Spleen (tissue), 7 donors: ENCODE data around the gene ARHGAP11B.
"Not testable (repeated sequence)": the region's sequence is repeated elsewhere in the genome, so short reads cannot be mapped to it uniquely, and the experiment has no call there.

Experiments
- POLR2A ChIP-seq, 3 donors: fragments of 450-650 bp; IDR thresholded peaks; one replicate each; pipeline ENCODE4 v1.5.1; 2017; ENCODE audit warnings: antibody characterized with exemption in 3 of 3, mild to moderate bottlenecking in 1 of 3
- POLR2AphosphoS5 ChIP-seq, 3 donors: sonication (generic); formaldehyde crosslinking; IDR thresholded peaks; one replicate each; pipeline ENCODE4 v1.5.1; 2017; ENCODE audit warnings: antibody characterized with exemption in 3 of 3
- TF ChIP-seq, protein P1 (sequence below), 11 experiments: fragments of 200-600 bp in 7 of 11; fragments of 450-650 bp in 4 of 11; sonication (generic) in 4 of 11; IDR thresholded peaks in 8 of 11; conservative IDR thresholded peaks in 3 of 11; 1 replicate in 7 of 11; 2 replicates in 4 of 11; pipeline versions ENCODE4 v1.4.0 to v1.8.0; 2016 to 2021; ENCODE audit warnings: antibody characterized with exemption in 11 of 11, inconsistent platforms in 4 of 11, mild to moderate bottlenecking in 1 of 11
- donor health status: DM: no; HTN: no; CAD: no; lungs with moderate emphysema.
- donor health status: DM: no; HTN: no; CAD: no.
- donor health status: DM: no; HTN: no; CAD: no.

DNA sequence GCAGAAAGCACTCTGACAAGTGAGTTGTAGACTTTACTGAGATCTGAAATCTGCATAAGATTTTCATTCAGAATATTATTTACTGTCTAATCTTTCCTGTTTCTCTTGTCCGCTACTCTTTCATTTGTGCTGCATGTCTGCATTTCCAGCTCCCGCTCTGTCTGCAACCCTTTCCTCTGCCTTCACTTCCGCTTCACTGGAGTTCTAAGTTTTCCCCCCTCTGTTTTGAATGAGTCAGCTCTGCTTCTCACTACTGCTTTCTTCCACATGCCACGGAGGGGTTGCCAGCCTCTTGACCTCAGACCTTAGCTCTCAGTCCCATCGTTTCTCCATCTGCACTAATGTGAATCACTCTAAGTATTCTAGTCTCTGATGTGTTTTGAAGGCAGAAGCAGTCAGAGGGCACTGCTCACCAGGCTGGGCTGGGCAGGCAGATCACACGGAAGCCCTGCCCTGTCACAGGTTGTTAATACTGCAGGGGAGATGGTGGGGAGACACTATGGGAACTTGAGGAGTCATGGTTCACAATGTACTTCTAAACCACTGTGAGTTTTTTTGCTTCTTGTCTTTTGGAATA is 46.4 kb upstream of the ARHGAP11B start:
- not testable (repeated sequence) for TF ChIP-seq POLR2A, POLR2AphosphoS5 (IDR thresholded peaks at IDR 0.05)
- TF ChIP-seq, protein P1, sequence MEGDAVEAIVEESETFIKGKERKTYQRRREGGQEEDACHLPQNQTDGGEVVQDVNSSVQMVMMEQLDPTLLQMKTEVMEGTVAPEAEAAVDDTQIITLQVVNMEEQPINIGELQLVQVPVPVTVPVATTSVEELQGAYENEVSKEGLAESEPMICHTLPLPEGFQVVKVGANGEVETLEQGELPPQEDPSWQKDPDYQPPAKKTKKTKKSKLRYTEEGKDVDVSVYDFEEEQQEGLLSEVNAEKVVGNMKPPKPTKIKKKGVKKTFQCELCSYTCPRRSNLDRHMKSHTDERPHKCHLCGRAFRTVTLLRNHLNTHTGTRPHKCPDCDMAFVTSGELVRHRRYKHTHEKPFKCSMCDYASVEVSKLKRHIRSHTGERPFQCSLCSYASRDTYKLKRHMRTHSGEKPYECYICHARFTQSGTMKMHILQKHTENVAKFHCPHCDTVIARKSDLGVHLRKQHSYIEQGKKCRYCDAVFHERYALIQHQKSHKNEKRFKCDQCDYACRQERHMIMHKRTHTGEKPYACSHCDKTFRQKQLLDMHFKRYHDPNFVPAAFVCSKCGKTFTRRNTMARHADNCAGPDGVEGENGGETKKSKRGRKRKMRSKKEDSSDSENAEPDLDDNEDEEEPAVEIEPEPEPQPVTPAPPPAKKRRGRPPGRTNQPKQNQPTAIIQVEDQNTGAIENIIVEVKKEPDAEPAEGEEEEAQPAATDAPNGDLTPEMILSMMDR (IDR thresholded peaks at IDR 0.05 in 8 of 11, conservative IDR thresholded peaks at IDR 0.05 in 3 of 11) = not testable (repeated sequence)
